Left hindlimb (tissue), 1 donor: ENCODE measurements around the gene AGAP1.

Source experiments
- DNase-seq: peaks from one replicate; pipeline ENCODE4 v3.0.0-alpha.2; 2018

Gene AGAP1

DNA sequence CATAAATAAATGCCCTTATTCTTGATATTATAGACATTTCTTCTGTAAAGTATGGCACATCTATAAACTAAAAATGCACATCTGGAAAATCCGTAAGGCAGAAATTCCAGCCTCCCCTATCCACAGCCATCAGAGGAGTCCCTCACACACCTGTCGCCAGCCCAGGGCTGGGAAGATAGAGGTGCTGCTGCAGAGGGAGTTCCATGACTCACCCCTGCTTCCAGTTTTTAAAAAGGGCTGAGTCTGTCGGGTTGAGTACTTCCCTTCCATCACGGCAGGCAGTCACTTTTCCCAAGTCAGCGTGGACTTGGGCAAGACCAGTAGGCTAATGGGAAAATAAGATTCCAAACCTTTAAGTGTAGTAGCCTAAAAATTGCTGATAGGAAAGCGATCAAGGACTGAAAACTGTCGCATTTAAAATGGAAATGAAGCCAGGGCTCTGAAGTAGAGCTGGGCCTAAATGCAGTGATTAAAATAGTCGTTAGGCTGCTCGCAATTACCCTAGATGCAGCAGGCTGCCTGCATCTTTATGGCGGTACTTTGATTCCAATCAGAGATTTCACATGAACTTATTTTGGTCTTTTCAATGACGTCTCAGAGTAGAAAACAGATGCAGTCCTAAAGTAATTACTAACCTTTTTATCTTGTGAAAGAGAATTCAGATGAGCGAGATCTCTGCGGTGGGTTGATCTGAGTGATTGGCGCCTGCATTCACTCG, 280.5 kb downstream of the AGAP1 start:
- no peak for DNase-seq

DNA sequence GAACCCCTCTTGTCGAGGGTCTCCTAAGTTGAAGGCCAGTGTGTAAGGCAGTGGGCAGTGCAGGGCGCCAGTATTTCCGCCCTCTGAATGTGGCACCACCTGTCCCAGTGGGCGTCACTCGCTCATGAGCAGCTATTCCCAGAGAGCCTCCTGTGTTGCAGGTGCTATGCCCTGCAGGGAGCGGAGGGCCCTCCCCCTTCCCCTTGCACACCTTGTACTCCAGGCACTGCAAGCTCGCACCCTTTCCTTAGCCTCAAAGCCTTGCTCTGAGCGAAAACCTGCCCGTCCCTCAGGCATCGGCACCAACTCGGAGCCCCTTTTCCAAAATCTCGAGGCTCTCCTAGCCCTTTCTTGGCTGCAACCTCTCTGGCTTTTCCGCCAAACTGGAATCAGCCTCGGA, 282.7 kb downstream of the AGAP1 start:
- DNase-seq = no peak

DNA sequence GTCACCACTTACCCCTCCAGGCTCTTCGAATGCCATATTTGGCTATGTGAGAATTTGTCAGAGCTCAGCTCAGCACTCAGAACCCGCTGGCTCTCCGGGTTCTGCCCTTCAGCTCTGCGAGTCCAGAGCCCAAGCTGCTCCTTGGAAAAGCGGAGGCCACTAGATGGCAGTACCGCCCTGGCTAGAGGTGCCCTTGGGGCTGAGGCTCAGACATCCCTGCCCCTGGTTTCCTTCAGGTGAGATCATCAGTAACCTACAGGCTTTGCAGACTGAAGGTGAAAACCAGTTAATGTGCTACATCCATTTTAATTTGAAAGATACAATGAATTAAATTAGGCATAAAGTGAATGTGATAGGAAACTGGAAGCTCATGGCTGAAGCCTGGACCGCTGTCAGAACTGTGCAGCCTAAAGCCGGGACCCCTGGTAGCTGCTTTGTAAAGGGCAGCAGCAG, 285.6 kb downstream of the AGAP1 start:
- peak; percentile 63 for DNase-seq

DNA sequence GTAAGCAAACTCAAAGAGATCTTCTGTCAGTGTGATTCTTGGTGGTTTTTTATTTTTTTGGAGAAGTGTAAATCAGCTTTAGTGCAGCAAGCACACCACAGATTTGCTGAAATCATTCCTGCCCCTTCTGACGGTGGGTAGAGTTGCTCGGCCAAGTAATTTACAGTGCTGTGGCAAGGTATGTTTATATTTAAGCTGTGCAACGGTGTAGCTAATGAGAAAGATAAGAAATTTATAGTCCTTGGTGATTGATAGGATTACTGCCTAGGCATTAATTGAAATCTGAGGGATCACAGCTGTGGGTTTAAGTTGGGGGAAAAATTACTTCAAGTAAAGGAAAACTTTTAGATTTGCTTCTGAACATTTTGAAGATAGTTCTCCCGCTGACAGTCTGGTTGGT, 286.6 kb downstream of the AGAP1 start:
- DNase-seq = no peak

DNA sequence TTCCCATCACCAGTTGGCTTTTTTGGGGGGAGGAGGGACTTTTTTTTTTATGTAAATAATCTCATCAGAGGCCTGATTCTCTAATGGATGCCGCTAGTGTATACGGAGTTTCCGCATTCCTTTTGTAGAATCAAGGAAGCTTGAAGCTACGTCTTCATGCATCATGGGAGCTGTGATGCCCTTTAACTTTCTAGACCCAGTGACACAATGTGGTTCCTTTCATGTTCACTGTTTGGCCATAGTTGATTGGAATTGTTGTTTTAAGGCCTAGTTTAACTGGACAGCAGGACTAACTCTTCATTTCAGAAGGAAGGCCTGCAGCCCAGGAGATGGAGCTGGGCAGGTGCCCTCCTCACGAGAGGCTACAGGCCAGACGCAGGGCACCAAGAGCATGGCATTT, 287.9 kb downstream of the AGAP1 start:
- DNase-seq = no peak

DNA sequence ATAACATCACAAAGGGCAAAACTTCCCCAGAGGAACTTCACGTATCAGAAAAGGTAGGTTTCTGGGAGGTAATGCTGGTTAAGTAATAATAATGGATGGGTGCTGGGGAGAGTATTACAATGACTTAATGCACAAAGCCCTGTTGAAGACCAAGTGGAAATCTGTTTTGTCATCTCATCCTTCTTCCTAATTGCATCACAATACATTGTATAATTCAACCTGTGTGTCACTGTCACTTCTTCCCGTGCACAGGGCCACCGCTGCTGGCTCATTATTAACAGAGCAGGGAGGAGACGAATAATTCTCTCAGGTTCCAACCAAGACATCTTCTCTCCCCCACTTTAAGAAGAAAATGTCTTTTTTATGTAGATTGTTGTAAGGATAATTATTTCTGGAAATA, 290.9 kb downstream of the AGAP1 start:
- no peak for DNase-seq

DNA sequence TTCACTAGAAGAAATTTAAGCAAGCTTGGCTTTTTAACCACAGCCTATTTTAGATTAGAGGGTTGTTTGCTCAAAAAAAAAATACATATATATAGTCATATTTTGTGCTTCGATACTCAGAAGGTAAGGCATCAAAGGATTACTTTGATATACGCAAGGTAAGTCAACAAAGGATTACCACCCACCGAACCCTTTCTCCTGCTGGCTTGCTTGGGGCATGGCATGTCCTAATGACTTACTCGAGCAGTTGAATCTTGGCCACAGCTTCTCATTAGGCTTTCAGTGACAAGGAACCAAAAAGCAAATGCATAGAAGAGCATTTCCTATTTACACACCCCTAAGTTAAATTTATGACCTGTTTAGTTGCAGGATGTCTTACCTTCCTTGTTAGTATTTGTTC, 295.7 kb downstream of the AGAP1 start:
- DNase-seq = no peak

DNA sequence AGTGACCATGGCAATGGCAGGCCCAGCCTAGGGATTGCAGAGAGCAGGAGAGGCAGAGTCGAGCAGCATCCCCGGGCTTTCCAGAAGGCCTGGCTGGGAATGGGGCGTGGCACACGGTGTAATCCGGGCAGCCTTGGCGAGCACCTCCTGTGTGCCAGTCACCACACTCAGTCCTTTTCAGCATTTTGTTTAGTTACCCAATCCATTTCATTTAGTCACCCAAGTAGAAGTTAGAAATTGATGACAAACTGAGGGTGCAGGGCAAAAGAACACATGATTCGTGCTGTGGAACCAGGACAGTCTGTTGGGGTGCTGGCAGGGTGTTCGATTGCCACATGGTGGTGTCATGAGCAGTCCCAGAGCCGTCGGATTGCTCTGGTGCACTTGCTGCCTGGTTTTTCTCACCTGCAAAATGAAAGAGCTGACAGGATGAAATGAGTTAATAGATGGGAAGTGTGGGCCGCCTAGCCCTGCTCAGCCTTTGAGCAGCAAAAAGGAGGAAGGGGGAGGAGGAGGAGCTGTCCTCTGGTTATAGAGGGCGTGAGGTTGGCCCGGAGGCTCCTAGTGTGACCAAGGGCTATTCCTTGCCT, 299.4 kb downstream of the AGAP1 start:
- no peak for DNase-seq

DNA sequence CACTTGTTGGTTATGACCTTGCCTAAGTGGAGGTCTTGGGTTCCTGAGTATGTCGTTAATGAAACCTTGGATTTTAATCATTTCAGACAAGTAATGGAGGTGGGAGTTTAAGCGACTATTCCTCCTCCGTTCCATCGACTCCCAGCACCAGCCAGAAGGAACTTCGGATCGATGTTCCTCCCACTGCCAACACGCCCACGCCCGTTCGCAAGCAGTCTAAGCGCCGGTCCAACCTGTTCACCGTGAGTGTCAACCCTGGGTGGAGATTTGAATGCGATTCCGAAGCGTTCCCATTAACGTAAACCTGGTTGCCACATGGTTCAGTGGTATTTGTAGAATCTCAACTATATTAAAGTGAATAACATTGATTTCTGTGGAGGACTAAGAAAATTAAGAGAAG, 305.4 kb downstream of the AGAP1 start:
- no peak for DNase-seq

DNA sequence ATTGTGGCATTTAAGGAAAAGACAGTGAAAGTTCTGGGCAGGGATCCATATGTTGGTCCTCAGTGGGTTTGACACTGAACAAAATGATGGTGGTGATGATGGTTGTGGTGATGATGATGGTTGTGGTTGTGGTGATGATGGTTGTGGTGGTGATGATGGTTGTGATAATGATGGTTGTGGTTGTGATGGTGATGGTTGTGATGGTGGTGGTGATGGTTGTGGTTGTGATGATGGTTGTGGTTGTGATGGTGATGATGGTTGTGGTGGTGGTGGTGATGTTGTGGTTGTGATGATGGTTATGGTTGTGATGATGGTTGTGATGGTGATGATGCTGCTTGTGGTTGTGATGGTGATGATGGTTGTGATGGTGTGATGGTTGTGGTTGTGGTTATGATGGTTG, 308.7 kb downstream of the AGAP1 start:
- no peak for DNase-seq

DNA sequence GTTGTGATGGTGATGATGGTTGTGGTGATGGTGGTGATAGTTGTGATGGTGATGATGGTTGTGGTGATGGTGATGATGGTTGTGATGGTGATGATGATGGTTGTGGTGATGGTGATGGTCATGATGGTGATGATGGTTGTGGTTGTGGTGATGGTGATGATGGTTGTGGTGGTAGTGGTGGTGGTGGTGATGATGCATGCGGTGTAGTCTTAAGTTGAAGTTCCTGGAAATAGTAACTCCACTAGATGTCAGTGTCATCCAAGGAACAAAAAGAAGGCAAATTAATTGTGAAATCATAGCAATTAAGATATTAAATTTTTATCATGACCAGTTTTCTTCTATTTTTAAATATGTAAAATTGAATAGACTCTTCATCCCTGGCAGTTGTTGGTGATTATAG, 309.2 kb downstream of the AGAP1 start:
- DNase-seq = no peak

DNA sequence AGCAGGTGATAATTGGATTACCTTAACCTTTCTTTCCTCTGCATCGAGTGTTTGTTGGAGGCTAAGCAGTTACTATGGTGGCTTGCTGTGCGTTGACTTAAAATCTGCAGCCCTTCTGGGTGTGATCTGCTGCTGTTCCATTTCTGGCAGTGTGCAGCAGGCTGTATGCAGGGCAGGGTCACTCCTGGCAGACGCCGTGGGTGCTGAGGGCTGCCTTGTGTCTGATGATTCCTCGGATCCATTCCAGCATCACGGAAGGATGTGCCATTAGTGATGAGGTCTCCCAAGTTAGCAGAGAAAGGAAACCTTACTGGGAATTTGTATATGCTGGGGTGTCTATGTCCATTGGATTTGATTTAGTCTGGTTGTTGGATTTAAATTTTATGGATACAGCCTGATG, 310.8 kb downstream of the AGAP1 start:
- no peak for DNase-seq

DNA sequence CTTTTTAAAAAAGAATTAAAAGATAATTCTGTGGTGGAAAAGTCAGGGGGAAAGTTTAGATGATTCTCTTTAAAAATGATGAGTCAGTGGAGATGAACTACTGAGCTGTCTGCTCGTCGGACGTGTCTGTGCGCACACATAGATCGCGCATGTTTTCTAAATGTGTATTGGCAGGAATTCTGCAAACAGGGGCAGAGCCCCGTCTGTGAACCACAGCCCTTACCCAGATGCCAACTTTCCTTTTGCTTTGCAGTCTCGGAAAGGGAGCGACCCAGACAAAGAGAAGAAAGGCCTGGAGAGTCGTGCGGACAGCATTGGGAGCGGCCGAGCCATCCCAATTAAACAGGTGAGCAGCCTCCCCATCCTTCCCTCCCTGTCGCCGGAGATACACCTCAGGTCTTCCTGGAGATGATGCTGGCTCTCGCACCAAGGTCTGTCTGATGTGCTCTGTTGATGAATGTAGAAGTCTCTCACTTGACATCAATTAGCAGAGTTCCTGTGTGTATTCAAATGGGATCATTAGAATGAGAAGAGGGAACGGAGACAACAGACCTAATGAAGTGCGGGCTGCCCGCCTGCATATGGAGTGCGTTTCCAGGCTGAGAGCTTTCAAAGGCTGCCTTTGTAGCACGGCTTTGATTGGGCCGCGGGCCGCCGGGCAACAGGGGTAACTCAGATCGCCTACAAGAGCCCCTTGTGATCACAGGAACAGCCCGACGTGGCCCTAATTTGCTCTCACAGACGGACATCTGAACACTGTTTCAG, 313.3 kb downstream of the AGAP1 start:
- no peak for DNase-seq

DNA sequence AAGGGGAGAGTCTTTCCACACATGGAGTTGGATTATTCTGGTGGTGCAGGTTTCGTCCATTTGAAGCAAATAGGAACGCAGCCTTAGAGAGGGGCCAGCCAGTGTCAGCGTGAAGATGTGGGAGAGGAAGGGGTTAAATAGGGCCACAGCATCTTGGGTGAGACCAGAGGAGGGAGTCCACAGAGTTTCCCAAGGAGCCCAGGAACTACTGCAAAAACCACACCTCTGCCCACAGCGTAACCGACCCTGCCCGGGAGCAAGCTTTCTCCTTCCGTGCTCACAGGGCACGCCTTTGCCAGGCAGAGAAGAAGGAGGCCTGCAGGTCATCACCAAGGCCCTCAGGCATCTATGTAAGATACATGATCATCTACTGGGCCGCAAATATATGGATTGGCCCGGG, 314.5 kb downstream of the AGAP1 start:
- no peak for DNase-seq

DNA sequence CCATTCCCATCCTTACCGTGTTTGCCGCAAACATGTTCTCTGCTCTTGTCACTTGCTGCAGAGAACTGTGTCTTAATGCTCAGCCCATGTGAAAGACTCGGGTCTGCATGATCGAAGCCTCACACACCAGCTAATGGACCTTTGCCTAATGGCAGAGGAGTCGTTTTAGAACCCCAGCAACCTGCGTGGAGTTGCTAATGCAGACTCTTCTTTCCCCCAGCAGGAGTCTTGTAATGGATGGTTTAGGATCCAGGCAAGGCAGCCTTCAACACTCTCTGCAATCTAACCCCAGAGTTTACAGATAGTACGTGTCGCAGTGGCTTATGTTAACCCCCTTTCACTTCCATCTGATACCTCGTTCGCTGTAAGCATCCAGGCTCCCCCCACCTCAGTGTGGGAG, 316.4 kb downstream of the AGAP1 start:
- DNase-seq = no peak

DNA sequence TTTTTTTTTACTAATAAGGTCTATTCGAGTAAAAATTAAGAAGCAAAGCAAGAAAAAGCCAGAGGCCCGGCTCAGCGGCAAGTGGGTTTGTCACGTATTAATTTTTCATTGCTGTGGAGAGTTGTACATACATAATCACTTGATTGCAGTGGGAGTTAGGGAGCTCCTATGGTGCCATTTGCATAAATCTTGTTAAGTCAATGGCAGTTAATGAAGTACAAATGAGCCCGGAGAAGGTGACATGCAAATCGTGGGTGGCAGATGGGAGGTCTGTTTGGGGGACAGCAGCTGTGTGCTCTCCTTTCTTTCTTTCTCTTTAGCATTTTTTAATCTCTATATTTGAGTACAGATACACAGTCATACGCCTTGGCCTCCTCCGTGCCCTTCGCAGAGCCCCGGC, 317.0 kb downstream of the AGAP1 start:
- no peak for DNase-seq

DNA sequence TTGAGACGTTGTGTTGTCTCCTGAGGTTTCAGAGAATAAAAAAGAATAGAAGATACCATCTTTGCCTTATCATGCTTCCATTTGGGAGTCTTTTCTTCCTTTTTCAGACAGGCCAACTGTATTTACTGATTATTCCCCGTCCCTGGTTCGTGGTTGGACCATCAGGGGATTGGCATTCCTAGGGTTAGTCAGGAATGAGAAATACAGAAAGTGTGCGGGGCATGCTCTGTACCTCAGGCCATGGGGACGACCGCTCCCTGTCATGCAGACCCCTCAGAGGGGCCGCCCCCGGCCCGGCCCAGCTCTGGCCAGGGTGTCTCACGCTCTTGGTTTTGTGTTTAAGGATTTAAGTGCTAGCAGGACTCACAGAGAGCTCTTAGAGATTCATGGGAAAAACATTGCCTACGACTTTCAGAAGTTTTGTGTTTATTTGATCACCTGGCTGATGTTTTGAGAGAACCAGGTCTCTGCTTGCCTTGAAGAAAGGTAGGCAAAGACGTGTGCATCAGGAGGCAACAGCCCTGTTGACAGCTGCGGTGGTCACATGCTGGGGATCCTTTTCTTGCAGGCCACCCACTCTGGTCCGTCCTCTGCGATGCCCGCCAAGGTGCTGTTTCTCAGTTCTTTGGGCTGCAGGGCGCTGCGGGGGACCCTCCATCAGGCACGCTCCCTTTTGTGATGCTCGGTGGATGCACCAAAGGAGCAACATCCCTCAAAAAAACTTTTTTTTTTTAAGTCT, 317.8 kb downstream of the AGAP1 start:
- DNase-seq = no peak

DNA sequence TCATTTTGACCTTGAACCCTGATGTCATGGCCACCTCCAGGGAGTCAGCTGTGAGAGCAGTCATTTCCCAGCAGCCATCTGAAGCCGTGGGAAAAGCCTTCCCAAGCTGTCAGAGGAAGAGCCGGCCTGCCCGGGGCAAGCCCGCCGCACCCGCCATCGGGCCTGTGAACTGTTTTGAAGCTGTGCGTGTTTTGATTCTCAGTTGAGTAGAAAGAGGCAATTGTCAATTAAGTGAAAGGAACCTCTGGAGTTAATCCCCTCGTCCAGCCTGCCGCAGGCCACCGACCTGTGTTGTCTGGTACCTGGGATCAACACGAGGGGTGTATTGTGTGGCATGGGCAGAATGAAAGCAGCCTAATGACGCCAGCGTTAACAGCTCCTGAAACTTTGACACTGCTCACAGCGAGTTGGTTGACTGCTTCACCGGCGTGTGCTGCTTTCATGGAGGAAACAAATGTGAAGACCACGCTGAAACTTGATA, 318.4 kb downstream of the AGAP1 start:
- no peak for DNase-seq

DNA sequence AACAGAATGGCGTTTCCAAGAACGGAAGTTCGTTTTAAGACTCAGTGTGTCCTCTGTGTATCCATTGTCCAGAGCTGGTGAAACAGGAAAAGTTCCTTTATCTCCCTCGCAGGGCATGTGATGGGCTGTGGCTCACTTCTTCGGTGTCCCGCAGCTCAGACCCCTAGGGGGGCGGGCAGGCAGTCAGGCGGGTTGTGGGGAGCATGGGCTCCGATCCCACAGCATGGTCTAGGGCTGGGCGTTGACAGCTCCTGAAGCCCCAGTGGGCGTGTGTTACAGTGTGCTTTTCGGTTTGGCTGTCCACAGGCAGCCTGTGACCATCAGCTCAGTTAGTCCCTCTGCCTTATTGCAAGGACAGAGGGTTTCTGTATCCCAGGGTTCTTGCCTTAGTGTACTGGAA, 319.6 kb downstream of the AGAP1 start:
- no peak for DNase-seq

DNA sequence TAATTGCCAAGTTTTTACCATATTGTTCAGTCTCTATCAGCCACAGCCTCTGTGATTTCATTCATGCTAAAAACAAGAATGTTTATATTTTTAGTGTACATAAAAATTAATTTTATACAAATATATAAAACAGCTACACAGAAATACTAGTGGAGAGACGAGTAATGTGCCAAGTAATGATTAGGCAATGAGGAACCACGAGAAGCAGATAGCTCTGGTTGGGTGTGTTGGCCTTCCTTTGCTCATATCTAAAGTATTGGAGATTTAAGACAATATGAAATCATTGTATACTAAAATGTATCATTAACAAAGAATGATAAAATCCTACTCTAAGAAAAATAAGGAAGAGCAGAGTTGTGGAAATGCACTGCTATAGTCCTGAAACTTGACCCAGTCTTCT, 326.7 kb downstream of the AGAP1 start:
- no peak for DNase-seq

DNA sequence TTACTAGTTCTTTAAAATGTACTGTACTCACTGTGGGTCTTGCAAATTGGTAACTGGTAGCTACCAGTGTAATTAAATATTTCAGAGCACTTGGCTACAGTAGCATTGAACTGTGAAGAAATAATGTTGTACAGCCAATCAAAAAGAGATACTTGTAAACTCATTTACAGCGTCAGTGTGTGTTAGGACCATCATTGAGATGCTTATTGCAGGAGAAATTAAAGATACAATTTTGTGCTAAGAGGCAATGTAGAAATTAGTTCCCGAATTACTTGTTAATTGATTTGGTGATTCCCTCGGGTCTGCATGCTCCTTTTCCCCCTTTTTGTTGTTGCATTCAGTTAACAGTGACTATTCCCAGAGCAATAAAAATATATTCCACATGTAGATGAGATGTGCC, 330.5 kb downstream of the AGAP1 start:
- no peak for DNase-seq

DNA sequence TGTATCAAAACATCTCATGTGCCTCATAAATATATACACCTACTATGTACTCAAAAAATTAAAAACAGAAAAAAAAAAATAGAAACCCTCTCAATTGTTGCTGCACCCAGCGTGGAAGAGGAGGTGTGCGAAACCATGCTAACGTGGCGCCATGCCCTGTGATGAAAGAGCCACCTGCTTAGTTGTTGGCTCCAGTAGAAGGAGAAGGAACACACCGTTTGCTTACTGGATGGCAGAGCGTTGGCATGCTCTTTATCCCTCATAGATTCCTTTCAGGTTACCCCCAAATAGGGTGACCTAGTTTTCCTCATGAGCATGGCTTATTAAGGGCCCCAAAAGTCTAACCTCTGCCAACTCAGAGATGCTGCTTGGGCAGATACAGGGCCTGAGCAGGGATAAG, 332.1 kb downstream of the AGAP1 start:
- DNase-seq = no peak

DNA sequence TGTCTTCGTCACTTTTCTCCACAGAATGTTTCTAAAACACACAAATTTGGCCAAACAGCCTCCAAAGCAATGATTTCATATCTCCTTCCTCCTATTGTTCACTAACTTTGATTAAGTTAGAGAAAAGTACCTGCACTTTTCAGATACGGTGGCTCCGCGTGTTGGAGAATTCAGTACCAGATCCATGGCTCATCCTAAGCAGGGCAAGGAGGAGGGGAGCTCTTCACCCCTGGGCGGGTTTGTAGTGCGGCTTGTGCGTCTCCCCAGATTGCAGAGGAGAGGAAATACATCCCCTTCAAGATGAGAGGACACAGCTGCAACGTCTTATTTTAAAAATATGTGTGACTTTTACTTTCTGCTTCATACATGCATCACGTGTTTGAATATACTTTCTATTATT, 333.0 kb downstream of the AGAP1 start:
- no peak for DNase-seq
